ENCODE results near the gene RNF227. TPM values are rescaled to one million over a fixed set of nuclear protein-coding genes. Genes with fewer than 3 reads are reported as not detected.
A peak's percentile ranks its signal among the peaks of the same experiment; 100 is the strongest.

RNF227 gene
- total RNA-seq, 2 experiments from 2014 or later = 3.8 to 4.7 TPM

DNA sequence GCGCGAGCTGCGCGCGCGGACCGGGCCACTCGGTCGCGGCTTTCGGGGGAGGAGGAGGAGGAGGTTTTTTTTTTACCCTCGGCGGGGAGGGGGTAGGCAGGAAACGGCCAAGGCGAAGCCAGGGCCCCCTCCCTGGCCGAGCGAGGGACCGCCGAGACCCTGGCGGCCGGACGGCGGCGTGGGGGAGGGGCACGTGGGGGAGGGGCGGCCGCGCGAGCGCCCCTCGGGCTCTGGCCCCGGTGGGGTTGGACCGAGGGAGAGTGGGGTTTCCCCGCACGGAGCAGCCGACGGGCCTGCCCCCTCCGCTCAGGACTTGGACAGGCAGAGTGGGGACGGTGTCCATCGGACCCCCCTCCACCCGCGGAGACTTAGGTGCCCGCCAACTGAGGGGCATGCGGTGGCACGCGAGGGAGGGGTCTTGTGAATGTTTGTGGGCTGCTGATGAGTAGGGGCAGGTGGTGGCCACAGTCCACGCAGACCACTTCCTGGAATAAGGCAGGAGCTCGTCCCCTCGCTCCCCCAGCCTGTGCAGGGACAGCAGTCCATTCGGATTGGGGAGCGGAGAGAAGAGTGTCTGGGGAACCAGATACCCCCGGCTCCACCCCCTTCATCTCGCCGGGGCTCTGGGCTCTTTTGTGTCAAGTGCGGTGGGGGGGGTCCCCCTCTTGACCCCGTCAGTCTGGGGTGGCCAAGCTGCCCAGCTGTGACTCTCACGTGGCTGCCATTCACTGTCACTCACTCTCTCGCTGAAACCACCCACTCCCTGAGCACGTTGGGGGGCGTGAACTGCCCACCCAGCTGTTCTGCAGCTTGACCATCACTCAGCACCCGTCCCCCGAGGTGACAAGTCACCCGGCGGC, 30.5 kb downstream of the RNF227 start:
- TF ChIP-seq, protein P1, sequence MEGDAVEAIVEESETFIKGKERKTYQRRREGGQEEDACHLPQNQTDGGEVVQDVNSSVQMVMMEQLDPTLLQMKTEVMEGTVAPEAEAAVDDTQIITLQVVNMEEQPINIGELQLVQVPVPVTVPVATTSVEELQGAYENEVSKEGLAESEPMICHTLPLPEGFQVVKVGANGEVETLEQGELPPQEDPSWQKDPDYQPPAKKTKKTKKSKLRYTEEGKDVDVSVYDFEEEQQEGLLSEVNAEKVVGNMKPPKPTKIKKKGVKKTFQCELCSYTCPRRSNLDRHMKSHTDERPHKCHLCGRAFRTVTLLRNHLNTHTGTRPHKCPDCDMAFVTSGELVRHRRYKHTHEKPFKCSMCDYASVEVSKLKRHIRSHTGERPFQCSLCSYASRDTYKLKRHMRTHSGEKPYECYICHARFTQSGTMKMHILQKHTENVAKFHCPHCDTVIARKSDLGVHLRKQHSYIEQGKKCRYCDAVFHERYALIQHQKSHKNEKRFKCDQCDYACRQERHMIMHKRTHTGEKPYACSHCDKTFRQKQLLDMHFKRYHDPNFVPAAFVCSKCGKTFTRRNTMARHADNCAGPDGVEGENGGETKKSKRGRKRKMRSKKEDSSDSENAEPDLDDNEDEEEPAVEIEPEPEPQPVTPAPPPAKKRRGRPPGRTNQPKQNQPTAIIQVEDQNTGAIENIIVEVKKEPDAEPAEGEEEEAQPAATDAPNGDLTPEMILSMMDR (conservative IDR thresholded peaks at IDR 0.05; ENCODE audit: low read length) = no peak
- no peak for TF ChIP-seq EZH2phosphoT487 (IDR thresholded peaks at IDR 0.05; ENCODE audit: borderline replicate concordance, low read depth, low read length)
- DNase-seq (ENCODE audit: low spot score) = peak; percentile 68
- ChIA-PET POLR2A (interaction anchor here (0.9 to 1.3 kb wide), 3 partner anchors 26 to 234 kb away, joined by 3 to 5 read pairs (median 3); no protein-coding TSS in a partner anchor), CTCF (ENCODE audit: unreplicated experiment) (no interaction called here)
- Histone ChIP-seq H4K20me1 (ENCODE audit: insufficient read depth, low read length) (0 out of 2 replicates have a peak, but pooled peaks cover 5% of the 10 kb centered on the region), H3K27ac (ENCODE audit: low read depth, low read length, poor library complexity, severe bottlenecking) (peak overlapping the region; percentile 90), H3K4me1 (ENCODE audit: insufficient read depth, low read length, poor library complexity, severe bottlenecking) (peaks cover 48% of the 10 kb centered on the region), H3K79me2 (ENCODE audit: insufficient read depth, low read depth, low read length) (peaks cover 61% of the 10 kb centered on the region), H3K4me3 (ENCODE audit: low read depth, low read length, poor library complexity, severe bottlenecking) (peak overlapping the region; percentile 95), H3K9me2 (ENCODE audit: insufficient read depth, low read length) (no peaks in the 10 kb centered on the region), H3K36me3 (ENCODE audit: insufficient read depth, low read length) (peaks cover 34% of the 10 kb centered on the region), H3K9me3 (ENCODE audit: low read length) (no peaks in the 10 kb centered on the region), H3K4me2 (ENCODE audit: low read length) (peak overlapping the region; percentile 97), H2AFZ (ENCODE audit: low read length) (peak overlapping the region; percentile 21)
- intact Hi-C loops (cut with micrococcal nuclease; ENCODE audit: unreplicated experiment) = loop anchor here (1.0 to 5.0 kb wide), 3 partner anchors 27 to 232 kb away; partner anchors contain the start of gene ALOXE3
- BruUV-seq (replicated peaks) = no TSS peak

DNA sequence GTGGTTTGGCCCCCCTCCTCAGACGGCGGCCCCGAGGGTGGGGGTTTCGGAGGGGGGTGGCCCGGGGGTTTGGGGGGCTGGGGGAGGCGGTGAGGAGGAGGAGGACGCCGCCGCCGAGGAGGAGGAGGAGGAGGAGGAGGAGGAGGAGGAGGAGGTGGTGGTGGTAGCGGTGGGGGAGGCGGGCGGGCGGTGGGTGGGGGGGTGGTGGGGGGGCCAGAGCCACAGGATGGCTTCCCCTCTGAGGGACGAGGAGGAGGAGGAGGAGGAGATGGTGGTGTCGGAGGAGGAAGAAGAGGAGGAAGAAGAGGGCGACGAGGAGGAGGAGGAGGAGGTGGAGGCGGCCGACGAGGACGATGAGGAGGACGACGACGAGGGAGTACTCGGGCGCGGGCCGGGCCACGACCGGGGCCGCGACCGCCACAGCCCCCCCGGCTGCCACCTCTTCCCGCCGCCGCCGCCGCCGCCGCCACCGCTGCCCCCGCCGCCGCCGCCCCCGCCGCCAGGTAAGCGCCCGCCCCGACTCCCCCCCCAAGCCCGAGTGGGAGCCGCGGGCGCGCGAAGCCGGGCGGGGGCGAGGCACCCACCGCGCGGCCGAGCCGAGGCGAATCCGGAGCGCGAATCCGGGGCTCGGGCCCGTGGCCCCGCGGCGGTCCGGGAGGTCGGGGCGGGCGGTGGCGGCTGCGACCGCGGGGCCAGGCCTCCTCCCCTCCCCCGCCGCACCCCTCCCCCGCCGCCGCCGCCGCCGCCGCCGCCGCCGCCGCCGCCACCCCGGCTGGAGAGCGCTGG, 31.3 kb downstream of the RNF227 start:
- H2AFZ ChIP-seq (ENCODE audit: low read length) = no peak overlapping the region
- peaks cover 56% of the 10 kb centered on the region for H3K4me1 ChIP-seq (ENCODE audit: insufficient read depth, low read length, poor library complexity, severe bottlenecking)
- H3K9me3 ChIP-seq (ENCODE audit: low read length) = no peaks in the 10 kb centered on the region
- H3K4me2 ChIP-seq (ENCODE audit: low read length) = no peak overlapping the region; the same call in 1 of the 2 replicates
- ChIA-PET POLR2A (interaction anchor here (1.3 kb wide), 1 partner anchor 25 kb away, joined by 3 read pairs; no protein-coding TSS in a partner anchor), CTCF (ENCODE audit: unreplicated experiment) (no interaction called here)
- 0 out of 2 replicates have a peak, but pooled peaks cover 5% of the 10 kb centered on the region for H4K20me1 ChIP-seq (ENCODE audit: insufficient read depth, low read length)
- peak overlapping the region; percentile 90 for H3K27ac ChIP-seq (ENCODE audit: low read depth, low read length, poor library complexity, severe bottlenecking)
- no peak for TF ChIP-seq EZH2phosphoT487 (IDR thresholded peaks at IDR 0.05; ENCODE audit: borderline replicate concordance, low read depth, low read length)
- TF ChIP-seq, protein P1 (conservative IDR thresholded peaks at IDR 0.05; ENCODE audit: low read length) = no peak
- H3K79me2 ChIP-seq (ENCODE audit: insufficient read depth, low read depth, low read length) = peaks cover 64% of the 10 kb centered on the region
- intact Hi-C loops (cut with micrococcal nuclease; ENCODE audit: unreplicated experiment) = loop anchor here (5.0 kb wide), 1 partner anchor 233 kb away; the partner anchor contains the start of gene ALOXE3
- no TSS peak for BruUV-seq (replicated peaks)
- peaks cover 34% of the 10 kb centered on the region for H3K36me3 ChIP-seq (ENCODE audit: insufficient read depth, low read length)
- DNase-seq (ENCODE audit: low spot score) = peak; percentile 32
- H3K9me2 ChIP-seq (ENCODE audit: insufficient read depth, low read length) = no peaks in the 10 kb centered on the region
- peak overlapping the region; percentile 95 for H3K4me3 ChIP-seq (ENCODE audit: low read depth, low read length, poor library complexity, severe bottlenecking)

All from OCI-LY7 (cell line).